HepG2 (cell line): ENCODE results near the gene ACAP3. TPM values are rescaled to one million over a fixed set of nuclear protein-coding genes. Genes with fewer than 3 reads are reported as not detected.
A peak's percentile ranks its signal among the peaks of the same experiment; 100 is the strongest.

Experiments used
- ARNT2 ChIP-seq: sonication (generic); formaldehyde crosslinking; IDR thresholded peaks from 2 replicates; pipeline ENCODE4 v1.8.0; 2022; ENCODE audit warnings: mild to moderate bottlenecking, low read depth, missing genetic modification reagents, moderate library complexity
- ATAD3A ChIP-seq: sonication (generic); formaldehyde crosslinking; IDR thresholded peaks from 2 replicates; pipeline ENCODE4 v1.4.0; 2020; ENCODE audit warnings: missing genetic modification reagents
- FOXO1 ChIP-seq: sonication (generic); formaldehyde crosslinking; IDR thresholded peaks from 2 replicates; pipeline ENCODE4 v1.4.0; 2020; ENCODE audit warnings: missing genetic modification reagents
- GATAD2A ChIP-seq: IDR thresholded peaks from 2 replicates; pipeline ENCODE4 v1.6.1; 2016
- HNRNPL ChIP-seq: fragments of 200-400 bp; formaldehyde crosslinking; IDR thresholded peaks from 2 replicates; pipeline ENCODE4 v1.6.1; 2017; ENCODE audit warnings: mild to moderate bottlenecking, low read depth, low read length
- KDM5B ChIP-seq: sonication (generic); formaldehyde crosslinking; IDR thresholded peaks from 2 replicates; pipeline ENCODE4 v1.4.0; 2020; ENCODE audit warnings: missing genetic modification reagents, mild to moderate bottlenecking, borderline replicate concordance
- MAF1 ChIP-seq: sonication (generic); formaldehyde crosslinking; IDR thresholded peaks from 2 replicates; pipeline ENCODE4 v1.5.0; 2020; ENCODE audit warnings: missing genetic modification reagents, borderline replicate concordance
- MIER3 ChIP-seq: IDR thresholded peaks from 2 replicates; pipeline ENCODE4 v1.6.1; 2016; ENCODE audit warnings: missing compliant biosample characterization, borderline replicate concordance
- NR2C2 ChIP-seq: sonication (generic); formaldehyde crosslinking; IDR thresholded peaks from 2 replicates; pipeline ENCODE4 v1.4.0; 2020; ENCODE audit warnings: missing genetic modification reagents, mild to moderate bottlenecking, moderate library complexity, borderline replicate concordance
- YY1 ChIP-seq: IDR thresholded peaks from 2 replicates; pipeline ENCODE4 v1.6.1; 2011; ENCODE audit warnings: low read length, low read depth, moderate library complexity, mild to moderate bottlenecking; ENCODE audit not compliant: insufficient read depth, insufficient replicate concordance
- ZNF136 ChIP-seq: sonication (generic); formaldehyde crosslinking; IDR thresholded peaks from 2 replicates; pipeline ENCODE4 v1.8.1; 2022; ENCODE audit warnings: low read depth, mild to moderate bottlenecking, moderate library complexity, missing genetic modification reagents
- ZNF678 ChIP-seq: sonication (generic); formaldehyde crosslinking; IDR thresholded peaks from 2 replicates; pipeline ENCODE4 v1.4.0; 2020; ENCODE audit warnings: mild to moderate bottlenecking, missing genetic modification reagents
- ZNF7 ChIP-seq: IDR thresholded peaks from 2 replicates; pipeline ENCODE4 v1.6.1; 2016; ENCODE audit warnings: missing biosample characterization, missing genetic modification reagents
- ZNF878 ChIP-seq: sonication (generic); formaldehyde crosslinking; IDR thresholded peaks from 2 replicates; pipeline ENCODE4 v1.8.1; 2023; ENCODE audit warnings: mild to moderate bottlenecking, missing genetic modification reagents, moderate library complexity
- polyA plus RNA-seq, 8 experiments: library from polyadenylated mRNA; depleted of rRNA in 3 of 8; stranded (reverse) in 7 of 8; unstranded in 1 of 8; fragments of >200 nt; fragmentation: Illumina TruSeq in 4 of 8; extraction: Trizol in 4 of 8; gene quantifications; 2 replicates each; pipeline versions ENCODE4 v1.2.1 to v1.2.3, GENCODE V29; 2011 to 2016; ENCODE audit warnings: low read depth in 4 of 8, missing spikeins in 1 of 8, mixed read lengths in 1 of 8; ENCODE audit not compliant: insufficient read depth in 1 of 8
- total RNA-seq, 5 experiments: library from RNA; depleted of rRNA; stranded (reverse); fragments of >200 nt; fragmentation: Illumina TruSeq; extraction: Trizol; gene quantifications; 2 replicates each; pipeline ENCODE4 v1.2.3, GENCODE V29; 2016; ENCODE audit warnings: low read depth in 1 of 5
- TF ChIP-seq, protein P1 (sequence below): sonication (generic); formaldehyde crosslinking; IDR thresholded peaks from 2 replicates; pipeline ENCODE4 v1.4.0; 2020; ENCODE audit warnings: missing genetic modification reagents, borderline replicate concordance
- TF ChIP-seq, protein P2 (sequence below): sonication (generic); formaldehyde crosslinking; IDR thresholded peaks from 2 replicates; pipeline ENCODE4 v1.8.0; 2022; ENCODE audit warnings: mild to moderate bottlenecking, missing genetic modification reagents, moderate library complexity
- TF ChIP-seq, protein P3 (sequence below): sonication (generic); formaldehyde crosslinking; IDR thresholded peaks from 2 replicates; pipeline ENCODE4 v1.5.1; 2020; ENCODE audit warnings: mild to moderate bottlenecking, missing genetic modification reagents, moderate library complexity
- TF ChIP-seq, protein P4 (sequence below): IDR thresholded peaks from 2 replicates; pipeline ENCODE4 v1.6.1; 2016; ENCODE audit warnings: mild to moderate bottlenecking
- TF ChIP-seq, protein P5 (sequence below), 2 experiments: sonication (generic) in 1 of 2; formaldehyde crosslinking in 1 of 2; IDR thresholded peaks; 2 replicates each; pipeline versions ENCODE4 v1.4.0 to v1.6.1; 2018 to 2020; ENCODE audit warnings: missing genetic modification reagents in 2 of 2, borderline replicate concordance in 1 of 2, low read depth in 1 of 2, mild to moderate bottlenecking in 1 of 2, missing biosample characterization in 1 of 2

ACAP3 gene
- total and polyA plus RNA-seq, 2 of the 13 experiments (the other 11 are each of a cell fraction or from before 2014, with no cell fraction given), result 29.4 to 50.8 TPM

DNA sequence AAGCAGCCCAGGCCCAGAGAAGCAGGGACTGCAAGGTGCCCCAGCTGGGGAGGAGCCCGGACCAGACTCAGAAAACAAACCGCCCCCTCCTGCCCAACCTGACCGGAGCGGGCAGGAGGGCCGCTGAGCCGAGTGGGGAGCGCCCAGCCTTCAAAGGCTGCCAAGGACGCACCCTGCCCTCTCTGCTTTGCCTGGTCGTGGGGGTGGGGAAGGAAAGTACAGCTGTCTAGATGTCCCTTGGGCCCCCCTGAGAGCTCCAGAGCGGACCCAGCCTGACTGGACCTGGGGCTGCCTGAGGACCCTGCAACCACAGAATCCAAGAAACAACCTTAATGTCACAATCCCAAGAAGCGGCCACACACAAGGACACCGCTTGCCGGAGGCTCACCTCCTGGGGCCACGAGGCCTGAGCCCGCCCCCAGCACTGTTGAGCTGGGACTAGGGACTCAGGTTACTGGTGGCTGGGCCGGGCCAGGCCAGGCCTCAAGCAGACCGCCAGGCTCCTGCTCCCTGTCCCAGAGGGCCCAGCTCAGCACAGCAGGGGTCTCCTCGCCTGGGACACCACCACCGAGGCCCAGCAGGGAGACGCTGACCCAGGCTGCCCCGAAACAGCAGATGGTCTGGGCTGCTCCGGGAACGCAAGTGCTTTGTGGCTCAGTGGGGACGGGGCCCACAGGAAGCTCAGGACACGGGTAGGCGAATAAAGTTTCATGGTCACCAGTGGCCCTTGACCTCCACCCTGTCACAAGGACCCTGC lies 40.1 kb upstream of the ACAP3 start (continued):
- TF ChIP-seq, protein P1, sequence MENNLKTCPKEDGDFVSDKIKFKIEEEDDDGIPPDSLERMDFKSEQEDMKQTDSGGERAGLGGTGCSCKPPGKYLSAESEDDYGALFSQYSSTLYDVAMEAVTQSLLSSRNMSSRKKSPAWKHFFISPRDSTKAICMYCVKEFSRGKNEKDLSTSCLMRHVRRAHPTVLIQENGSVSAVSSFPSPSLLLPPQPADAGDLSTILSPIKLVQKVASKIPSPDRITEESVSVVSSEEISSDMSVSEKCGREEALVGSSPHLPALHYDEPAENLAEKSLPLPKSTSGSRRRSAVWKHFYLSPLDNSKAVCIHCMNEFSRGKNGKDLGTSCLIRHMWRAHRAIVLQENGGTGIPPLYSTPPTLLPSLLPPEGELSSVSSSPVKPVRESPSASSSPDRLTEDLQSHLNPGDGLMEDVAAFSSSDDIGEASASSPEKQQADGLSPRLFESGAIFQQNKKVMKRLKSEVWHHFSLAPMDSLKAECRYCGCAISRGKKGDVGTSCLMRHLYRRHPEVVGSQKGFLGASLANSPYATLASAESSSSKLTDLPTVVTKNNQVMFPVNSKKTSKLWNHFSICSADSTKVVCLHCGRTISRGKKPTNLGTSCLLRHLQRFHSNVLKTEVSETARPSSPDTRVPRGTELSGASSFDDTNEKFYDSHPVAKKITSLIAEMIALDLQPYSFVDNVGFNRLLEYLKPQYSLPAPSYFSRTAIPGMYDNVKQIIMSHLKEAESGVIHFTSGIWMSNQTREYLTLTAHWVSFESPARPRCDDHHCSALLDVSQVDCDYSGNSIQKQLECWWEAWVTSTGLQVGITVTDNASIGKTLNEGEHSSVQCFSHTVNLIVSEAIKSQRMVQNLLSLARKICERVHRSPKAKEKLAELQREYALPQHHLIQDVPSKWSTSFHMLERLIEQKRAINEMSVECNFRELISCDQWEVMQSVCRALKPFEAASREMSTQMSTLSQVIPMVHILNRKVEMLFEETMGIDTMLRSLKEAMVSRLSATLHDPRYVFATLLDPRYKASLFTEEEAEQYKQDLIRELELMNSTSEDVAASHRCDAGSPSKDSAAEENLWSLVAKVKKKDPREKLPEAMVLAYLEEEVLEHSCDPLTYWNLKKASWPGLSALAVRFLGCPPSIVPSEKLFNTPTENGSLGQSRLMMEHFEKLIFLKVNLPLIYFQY, result peak; percentile 63; the same call in 1 of the 2 replicates
- TF ChIP-seq ZNF7 (CRISPR knock-in tag), result no peak
- TF ChIP-seq, protein P2, sequence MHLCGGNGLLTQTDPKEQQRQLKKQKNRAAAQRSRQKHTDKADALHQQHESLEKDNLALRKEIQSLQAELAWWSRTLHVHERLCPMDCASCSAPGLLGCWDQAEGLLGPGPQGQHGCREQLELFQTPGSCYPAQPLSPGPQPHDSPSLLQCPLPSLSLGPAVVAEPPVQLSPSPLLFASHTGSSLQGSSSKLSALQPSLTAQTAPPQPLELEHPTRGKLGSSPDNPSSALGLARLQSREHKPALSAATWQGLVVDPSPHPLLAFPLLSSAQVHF (CRISPR knock-in tag), result no peak
- peak; percentile 47 for TF ChIP-seq GATAD2A (CRISPR knock-in tag)
- no peak for TF ChIP-seq MIER3 (CRISPR knock-in tag)
- TF ChIP-seq, protein P3, sequence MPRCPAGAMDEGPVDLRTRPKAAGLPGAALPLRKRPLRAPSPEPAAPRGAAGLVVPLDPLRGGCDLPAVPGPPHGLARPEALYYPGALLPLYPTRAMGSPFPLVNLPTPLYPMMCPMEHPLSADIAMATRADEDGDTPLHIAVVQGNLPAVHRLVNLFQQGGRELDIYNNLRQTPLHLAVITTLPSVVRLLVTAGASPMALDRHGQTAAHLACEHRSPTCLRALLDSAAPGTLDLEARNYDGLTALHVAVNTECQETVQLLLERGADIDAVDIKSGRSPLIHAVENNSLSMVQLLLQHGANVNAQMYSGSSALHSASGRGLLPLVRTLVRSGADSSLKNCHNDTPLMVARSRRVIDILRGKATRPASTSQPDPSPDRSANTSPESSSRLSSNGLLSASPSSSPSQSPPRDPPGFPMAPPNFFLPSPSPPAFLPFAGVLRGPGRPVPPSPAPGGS, result peak; percentile 32; the same call in 1 of the 2 replicates
- peak; percentile 20; the same call in 1 of the 2 replicates for TF ChIP-seq FOXO1 (CRISPR knock-in tag)
- TF ChIP-seq HNRNPL, result peak; percentile 92
- peak; percentile 58 for TF ChIP-seq KDM5B
- peak; percentile 9 for TF ChIP-seq YY1
- TF ChIP-seq, protein P4, sequence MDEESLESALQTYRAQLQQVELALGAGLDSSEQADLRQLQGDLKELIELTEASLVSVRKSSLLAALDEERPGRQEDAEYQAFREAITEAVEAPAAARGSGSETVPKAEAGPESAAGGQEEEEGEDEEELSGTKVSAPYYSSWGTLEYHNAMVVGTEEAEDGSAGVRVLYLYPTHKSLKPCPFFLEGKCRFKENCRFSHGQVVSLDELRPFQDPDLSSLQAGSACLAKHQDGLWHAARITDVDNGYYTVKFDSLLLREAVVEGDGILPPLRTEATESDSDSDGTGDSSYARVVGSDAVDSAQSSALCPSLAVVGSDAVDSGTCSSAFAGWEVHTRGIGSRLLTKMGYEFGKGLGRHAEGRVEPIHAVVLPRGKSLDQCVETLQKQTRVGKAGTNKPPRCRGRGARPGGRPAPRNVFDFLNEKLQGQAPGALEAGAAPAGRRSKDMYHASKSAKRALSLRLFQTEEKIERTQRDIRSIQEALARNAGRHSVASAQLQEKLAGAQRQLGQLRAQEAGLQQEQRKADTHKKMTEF (CRISPR knock-in tag), result peak; percentile 63; the same call in 1 of the 2 replicates
- TF ChIP-seq ATAD3A, result 0 out of 2 replicates have a peak, but pooled peaks have one; percentile 22
- TF ChIP-seq NR2C2 (CRISPR knock-in tag), result 0 out of 2 replicates have a peak, but pooled peaks have one; percentile 29
- TF ChIP-seq ZNF878 (CRISPR knock-in tag), result 0 out of 2 replicates have a peak, but pooled peaks have one; percentile 29
- TF ChIP-seq, protein P5, sequence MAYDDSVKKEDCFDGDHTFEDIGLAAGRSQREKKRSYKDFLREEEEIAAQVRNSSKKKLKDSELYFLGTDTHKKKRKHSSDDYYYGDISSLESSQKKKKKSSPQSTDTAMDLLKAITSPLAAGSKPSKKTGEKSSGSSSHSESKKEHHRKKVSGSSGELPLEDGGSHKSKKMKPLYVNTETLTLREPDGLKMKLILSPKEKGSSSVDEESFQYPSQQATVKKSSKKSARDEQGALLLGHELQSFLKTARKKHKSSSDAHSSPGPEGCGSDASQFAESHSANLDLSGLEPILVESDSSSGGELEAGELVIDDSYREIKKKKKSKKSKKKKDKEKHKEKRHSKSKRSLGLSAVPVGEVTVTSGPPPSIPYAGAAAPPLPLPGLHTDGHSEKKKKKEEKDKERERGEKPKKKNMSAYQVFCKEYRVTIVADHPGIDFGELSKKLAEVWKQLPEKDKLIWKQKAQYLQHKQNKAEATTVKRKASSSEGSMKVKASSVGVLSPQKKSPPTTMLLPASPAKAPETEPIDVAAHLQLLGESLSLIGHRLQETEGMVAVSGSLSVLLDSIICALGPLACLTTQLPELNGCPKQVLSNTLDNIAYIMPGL (CRISPR knock-in tag; IDR thresholded peaks at IDR 0.05; ENCODE audit: borderline replicate concordance in 1 of 2, low read depth in 1 of 2), result peak; percentile 53 to 88; a peak in 3 of 4 replicates
- peak; percentile 78; the same call in 1 of the 2 replicates for TF ChIP-seq ZNF136 (CRISPR knock-in tag)
- TF ChIP-seq ZNF678 (CRISPR knock-in tag), result 0 out of 2 replicates have a peak, but pooled peaks have one; percentile 41
- peak; percentile 52 for TF ChIP-seq ARNT2
- no peak for TF ChIP-seq MAF1
